DND-41 (cell line): ENCODE data around the gene ALOX12.

Experiments
- ATAC-seq: fragments of 200-7000 bp; cut with Tn5 transposase; 3 replicates; pipeline ENCODE4 v1.9.1; 2021; ENCODE audit warnings: low read depth; ENCODE audit not compliant: insufficient read depth
- DNase-seq: peaks from one replicate; pipeline ENCODE4 v3.0.0-alpha.2; 2020
- H2AFZ ChIP-seq: 2 replicates; pipeline ENCODE4 v1.6.0; 2012; ENCODE audit warnings: low read depth, low read length
- H3K27ac ChIP-seq: 2 replicates; pipeline ENCODE4 v1.5.1; 2012; ENCODE audit warnings: low read length, inconsistent platforms
- H3K27me3 ChIP-seq: fragments of 200-600 bp; sonication (generic); 2 replicates; pipeline ENCODE4 v1.6.0; 2012; ENCODE audit warnings: low read length, mild to moderate bottlenecking, inconsistent platforms; ENCODE audit not compliant: insufficient read depth, poor library complexity
- H3K36me3 ChIP-seq: 2 replicates; pipeline ENCODE4 v1.5.1; 2012; ENCODE audit warnings: low read length, inconsistent platforms; ENCODE audit not compliant: insufficient read depth
- H3K4me1 ChIP-seq: 2 replicates; pipeline ENCODE4 v1.5.1; 2012; ENCODE audit warnings: mild to moderate bottlenecking, low read length; ENCODE audit not compliant: insufficient read depth
- H3K4me2 ChIP-seq: 2 replicates; pipeline ENCODE4 v1.6.0; 2012; ENCODE audit warnings: mild to moderate bottlenecking, moderate library complexity, low read length, inconsistent platforms; ENCODE audit not compliant: insufficient read depth
- H3K4me3 ChIP-seq, 2 experiments: fragments of 200-600 bp in 1 of 2; shearing (Covaris generic) in 1 of 2; 2 replicates each; pipeline ENCODE4 v1.5.1; 2012 to 2016; ENCODE audit warnings: inconsistent platforms in 2 of 2, low read length in 2 of 2, mild to moderate bottlenecking in 2 of 2, low read depth in 1 of 2, moderate library complexity in 1 of 2
- H3K79me2 ChIP-seq: 2 replicates; pipeline ENCODE4 v1.6.0; 2012; ENCODE audit warnings: low read length, inconsistent platforms; ENCODE audit not compliant: insufficient read depth
- H3K9ac ChIP-seq: 2 replicates; pipeline ENCODE4 v1.6.0; 2012; ENCODE audit warnings: low read depth, mild to moderate bottlenecking, inconsistent platforms, low read length, moderate library complexity
- H3K9me3 ChIP-seq: 2 replicates; pipeline ENCODE4 v1.5.1; 2012; ENCODE audit warnings: low read length, moderate library complexity, mild to moderate bottlenecking, inconsistent platforms; ENCODE audit not compliant: insufficient read depth, severe bottlenecking
- H4K20me1 ChIP-seq: 2 replicates; pipeline ENCODE4 v1.6.0; 2012; ENCODE audit warnings: low read length; ENCODE audit not compliant: insufficient read depth
- EZH2 ChIP-seq: IDR thresholded peaks from 3 replicates; pipeline ENCODE4 v1.6.1; 2012; ENCODE audit warnings: borderline replicate concordance, low read depth, mild to moderate bottlenecking, moderate library complexity, low read length, inconsistent platforms; ENCODE audit not compliant: severe bottlenecking
- TF ChIP-seq, protein P1 (sequence below): IDR thresholded peaks from 2 replicates; pipeline ENCODE4 v1.5.1; 2012; ENCODE audit warnings: borderline replicate concordance, low read length, moderate library complexity, mild to moderate bottlenecking; ENCODE audit not compliant: poor library complexity, severe bottlenecking; ENCODE audit errors: extremely low read depth

ALOX12 gene

GRCh38 chr17:6994118-6994598 is 1.7 kb upstream of the ALOX12 start:
- DNase-seq (no peak), ATAC-seq (no peak)
- H3K36me3 ChIP-seq = peaks cover 17% of the 10 kb centered on the region
- H4K20me1 ChIP-seq = no peaks in the 10 kb centered on the region
- no peaks in the 10 kb centered on the region for H3K79me2 ChIP-seq
- no peak overlapping the region for H3K4me2 ChIP-seq
- TF ChIP-seq EZH2 = no peak
- TF ChIP-seq, protein P1, sequence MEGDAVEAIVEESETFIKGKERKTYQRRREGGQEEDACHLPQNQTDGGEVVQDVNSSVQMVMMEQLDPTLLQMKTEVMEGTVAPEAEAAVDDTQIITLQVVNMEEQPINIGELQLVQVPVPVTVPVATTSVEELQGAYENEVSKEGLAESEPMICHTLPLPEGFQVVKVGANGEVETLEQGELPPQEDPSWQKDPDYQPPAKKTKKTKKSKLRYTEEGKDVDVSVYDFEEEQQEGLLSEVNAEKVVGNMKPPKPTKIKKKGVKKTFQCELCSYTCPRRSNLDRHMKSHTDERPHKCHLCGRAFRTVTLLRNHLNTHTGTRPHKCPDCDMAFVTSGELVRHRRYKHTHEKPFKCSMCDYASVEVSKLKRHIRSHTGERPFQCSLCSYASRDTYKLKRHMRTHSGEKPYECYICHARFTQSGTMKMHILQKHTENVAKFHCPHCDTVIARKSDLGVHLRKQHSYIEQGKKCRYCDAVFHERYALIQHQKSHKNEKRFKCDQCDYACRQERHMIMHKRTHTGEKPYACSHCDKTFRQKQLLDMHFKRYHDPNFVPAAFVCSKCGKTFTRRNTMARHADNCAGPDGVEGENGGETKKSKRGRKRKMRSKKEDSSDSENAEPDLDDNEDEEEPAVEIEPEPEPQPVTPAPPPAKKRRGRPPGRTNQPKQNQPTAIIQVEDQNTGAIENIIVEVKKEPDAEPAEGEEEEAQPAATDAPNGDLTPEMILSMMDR = no peak
- no peak overlapping the region for H3K4me3 ChIP-seq
- H3K27ac ChIP-seq = no peak overlapping the region
- H3K4me1 ChIP-seq = no peaks in the 10 kb centered on the region
- H3K9me3 ChIP-seq = no peaks in the 10 kb centered on the region
- no peak overlapping the region for H3K9ac ChIP-seq
- H3K27me3 ChIP-seq = no peaks in the 10 kb centered on the region
- no peak overlapping the region for H2AFZ ChIP-seq

DNA sequence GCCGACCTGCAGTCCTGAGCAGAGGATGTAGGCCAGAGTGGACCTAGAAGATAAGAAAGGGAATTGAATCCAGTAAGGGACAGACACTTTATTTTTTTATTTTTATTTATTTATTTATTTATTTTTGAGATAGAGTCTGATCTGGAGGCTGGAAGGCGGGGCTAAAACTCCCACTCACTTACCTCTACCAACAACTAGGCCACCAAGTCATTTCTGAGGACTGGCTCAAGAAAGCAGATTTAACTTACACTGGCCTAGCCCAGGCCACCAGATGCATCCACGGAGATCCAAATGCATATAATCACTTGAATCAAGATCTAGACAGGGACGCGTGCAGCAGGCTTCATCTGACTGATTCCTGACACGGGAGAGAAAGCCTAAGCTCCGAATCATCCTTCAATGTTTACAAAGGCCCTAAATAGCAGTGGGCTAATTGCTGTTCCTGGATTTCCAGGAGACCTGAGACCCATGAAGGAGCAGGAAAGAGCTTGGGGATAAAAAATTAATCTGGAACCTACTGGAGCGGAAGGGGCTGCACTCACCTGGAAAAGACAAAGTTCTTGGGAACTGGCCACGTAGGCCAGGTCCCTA is 1.1 kb upstream of the ALOX12 start:
- TF ChIP-seq EZH2 = no peak
- TF ChIP-seq, protein P1 = no peak
- Histone ChIP-seq H3K27me3 (no peaks in the 10 kb centered on the region), H3K27ac (no peak overlapping the region), H2AFZ (no peak overlapping the region), H3K9ac (no peak overlapping the region), H3K36me3 (peaks cover 23% of the 10 kb centered on the region), H3K79me2 (no peaks in the 10 kb centered on the region), H3K4me2 (no peak overlapping the region), H3K9me3 (no peaks in the 10 kb centered on the region), H3K4me3 (no peak overlapping the region), H3K4me1 (no peaks in the 10 kb centered on the region), H4K20me1 (no peaks in the 10 kb centered on the region)
- ATAC-seq (no peak), DNase-seq (no peak)

GRCh38 chr17:6996256-6997011 is 585 bp downstream of the ALOX12 start:
- ATAC-seq (no peak), DNase-seq (no peak)
- no peaks in the 10 kb centered on the region for H3K27me3 ChIP-seq
- no peak overlapping the region for H3K9ac ChIP-seq
- no peaks in the 10 kb centered on the region for H3K9me3 ChIP-seq
- 0 out of 2 replicates have a peak, but pooled peaks cover 2% of the 10 kb centered on the region for H4K20me1 ChIP-seq
- H3K4me2 ChIP-seq = no peak overlapping the region
- peaks cover 40% of the 10 kb centered on the region for H3K36me3 ChIP-seq
- H2AFZ ChIP-seq = no peak overlapping the region
- TF ChIP-seq EZH2 = no peak
- TF ChIP-seq, protein P1 = no peak
- H3K4me3 ChIP-seq = no peak overlapping the region
- no peaks in the 10 kb centered on the region for H3K4me1 ChIP-seq
- no peak overlapping the region for H3K27ac ChIP-seq
- H3K79me2 ChIP-seq = no peaks in the 10 kb centered on the region
